GM21576 (cell line): Measurements from ENCODE around the gene SPN.
"Not testable (repeated sequence)": the region's sequence is repeated elsewhere in the genome, so short reads cannot be mapped to it uniquely, and the experiment has no call there.

Experiments used
- ATAC-seq: cut with Tn5 transposase; IDR thresholded peaks from one replicate; pipeline ENCODE4 v1.9.1; 2021; ENCODE audit warnings: mild to moderate bottlenecking, moderate library complexity; ENCODE audit not compliant: unreplicated experiment

SPN gene

DNA sequence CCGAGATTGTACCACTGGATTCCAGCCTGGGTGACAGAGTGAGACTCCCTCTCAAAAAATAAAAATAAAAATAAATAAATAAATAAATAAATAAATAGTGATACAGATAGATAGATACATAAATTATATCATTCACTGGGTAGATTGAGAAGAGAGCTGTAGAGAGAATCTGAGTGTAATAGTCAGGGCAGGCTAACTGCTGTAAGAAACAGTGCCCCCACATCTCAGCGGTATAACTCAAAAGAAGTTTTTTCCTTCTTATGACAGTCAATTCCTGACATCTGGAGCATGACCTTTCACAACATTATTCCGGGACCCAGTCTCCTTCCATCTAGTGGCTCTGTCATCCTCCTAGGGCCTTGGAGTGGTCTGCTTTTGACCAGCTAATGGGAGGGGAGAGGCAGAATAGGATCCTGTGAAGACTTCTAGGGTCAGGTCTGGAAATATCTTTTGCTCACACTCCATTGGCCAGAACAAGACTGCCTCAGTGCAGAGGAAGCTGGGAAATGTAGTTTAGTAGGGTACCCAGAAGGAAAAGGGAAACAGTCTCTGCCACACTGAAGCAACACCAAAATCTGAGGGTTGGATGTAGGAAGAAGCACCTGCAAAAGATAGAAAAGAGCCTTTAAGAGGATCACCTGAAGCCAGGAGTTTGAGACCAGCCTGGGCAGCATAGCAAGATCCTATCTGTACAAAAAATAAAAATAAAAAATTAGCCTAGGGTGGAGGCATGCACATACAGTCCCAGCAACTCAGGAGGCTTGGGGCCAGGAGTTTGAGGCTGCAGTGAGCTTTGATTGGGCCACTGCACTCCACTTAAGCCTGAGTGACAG, 13.0 kb downstream of the SPN start:
- no peak for ATAC-seq

DNA sequence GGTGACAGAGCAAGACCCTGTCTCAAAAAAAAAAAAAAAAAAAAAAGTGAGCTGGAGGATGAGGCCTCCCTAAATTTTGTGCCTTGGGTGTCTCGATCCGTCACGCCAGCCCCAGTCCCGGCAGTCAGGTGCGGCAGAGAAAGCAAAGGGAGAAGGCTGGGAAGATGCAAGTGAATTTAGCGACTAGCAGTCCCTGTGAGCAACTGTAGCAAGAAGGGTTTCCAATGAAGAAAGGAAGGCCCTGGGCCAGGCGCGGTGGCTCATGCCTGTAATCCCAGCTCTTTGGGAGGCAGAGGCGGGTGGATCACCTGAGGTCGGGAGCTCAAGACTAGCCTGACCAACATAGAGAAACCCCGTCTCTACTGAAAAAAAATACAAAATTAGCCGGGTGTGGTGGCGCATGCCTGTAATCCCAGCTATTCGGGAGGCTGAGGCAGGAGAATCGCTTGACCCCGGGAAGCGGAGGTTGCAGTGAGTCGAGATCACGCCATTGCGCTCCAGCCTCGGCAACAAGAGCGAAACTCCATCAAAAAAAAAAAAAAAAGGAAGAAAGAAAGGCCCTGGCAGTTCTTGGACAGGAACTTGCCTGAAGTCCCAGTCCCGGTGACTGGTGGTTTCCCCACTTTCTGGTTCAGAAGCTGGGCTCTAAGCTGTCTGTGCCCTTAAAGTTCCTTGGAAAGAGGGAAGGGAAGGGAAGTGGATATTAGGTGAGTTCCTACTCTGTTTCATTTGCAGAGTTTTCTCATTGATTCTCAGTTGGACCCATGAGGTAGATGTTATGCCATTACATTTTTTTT, 14.1 kb downstream of the SPN start:
- no peak for ATAC-seq

DNA sequence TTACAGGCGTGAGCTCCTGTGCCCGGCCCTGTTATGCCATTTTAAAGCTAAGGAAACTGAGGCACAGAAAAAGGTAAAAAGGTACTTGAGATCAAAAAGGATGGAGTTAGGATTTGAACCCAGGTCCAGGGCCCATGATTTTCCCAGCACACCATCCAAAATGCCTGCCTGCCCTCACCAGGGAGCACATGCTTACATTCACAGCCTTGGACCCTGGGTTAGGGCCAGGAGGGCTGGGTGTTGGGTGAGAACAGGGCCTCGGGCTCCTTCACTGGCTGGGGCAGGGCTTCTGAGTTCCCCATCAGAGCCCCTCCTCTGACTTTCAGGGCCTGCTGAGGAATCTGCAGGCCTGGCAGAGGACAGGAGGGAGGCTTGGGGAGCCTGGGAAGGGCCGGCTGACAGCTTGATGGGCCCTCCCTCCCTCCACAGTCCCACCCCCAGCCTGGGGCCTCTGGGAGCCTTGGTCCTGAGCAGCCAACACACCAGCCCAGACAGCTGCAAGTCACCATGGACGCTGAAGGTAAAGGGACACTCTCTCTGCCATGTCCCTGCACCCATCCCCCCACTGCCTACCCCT, 15.7 kb downstream of the SPN start, which contains the start of gene QPRT:
QPRT (plus strand) TSS at position 490 of the 577 bp plus-strand sequence; CDS start at position 508, 18 bp downstream.
- ATAC-seq = no peak

DNA sequence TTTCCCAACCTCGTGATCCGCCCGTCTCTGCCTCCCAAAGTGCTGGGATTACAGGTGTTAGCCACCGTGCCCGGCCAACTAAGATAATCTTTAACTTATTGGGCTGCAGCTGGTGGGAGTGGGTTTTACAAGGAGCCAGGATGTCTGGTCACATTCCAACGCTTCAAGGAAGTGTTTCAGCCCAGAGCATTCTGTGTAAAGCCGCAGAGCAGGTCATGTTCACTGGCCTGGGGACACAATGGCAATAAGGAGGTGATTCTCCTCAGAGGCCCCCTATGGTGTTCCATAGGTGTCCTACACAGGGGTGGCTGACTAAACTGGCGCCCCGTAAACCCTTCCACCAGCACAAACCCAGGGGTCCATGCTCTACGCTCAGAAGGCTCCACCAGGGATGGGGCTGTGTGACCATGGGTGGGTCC, 17.1 kb downstream of the SPN start:
- no peak for ATAC-seq

DNA sequence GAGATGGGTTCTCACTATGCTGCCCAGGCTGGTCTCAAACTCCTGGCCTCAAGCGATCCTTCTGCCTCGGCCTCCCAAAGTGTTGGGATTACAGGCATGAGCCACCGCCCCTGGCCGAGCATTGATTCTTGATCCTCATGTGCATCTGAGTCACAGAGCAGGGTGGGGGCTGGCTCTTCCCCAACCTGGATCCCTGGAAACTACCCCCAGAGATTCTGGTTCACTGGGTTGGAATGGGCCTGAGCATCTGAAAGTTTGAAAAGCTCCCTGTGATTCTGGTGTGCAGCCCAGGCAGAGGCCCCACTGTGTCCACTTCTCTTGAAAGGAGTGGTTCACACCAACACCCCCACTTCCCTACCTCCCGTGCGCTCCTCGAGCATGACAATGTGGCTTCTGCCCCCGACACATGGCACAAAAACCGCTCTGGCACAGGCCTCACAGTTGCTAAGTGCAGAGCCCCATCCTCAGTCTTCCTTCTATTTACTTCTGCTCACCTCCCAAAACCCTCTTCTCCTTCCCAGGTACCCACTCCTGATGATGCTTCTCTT, 20.6 kb downstream of the SPN start:
- ATAC-seq = no peak

DNA sequence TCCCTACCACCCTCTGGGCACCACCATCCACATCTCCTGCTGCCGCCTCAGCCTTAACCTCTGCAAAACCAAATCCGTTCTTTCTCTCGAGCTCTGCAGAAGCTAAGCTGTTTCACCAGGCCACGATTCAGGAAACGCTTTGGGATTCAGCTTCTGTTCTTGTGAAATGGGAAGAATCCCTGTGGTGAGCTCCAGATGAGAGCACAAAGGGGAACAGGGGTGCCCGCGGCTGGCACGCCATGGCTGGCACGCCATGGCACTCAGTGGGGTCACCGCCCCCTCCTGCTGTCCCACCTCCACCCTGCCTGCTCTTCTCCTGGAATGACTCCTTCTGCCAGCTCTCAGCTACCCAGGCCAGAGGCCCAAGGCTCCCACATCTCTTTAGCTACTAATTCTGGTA, 21.6 kb downstream of the SPN start:
- no peak for ATAC-seq

DNA sequence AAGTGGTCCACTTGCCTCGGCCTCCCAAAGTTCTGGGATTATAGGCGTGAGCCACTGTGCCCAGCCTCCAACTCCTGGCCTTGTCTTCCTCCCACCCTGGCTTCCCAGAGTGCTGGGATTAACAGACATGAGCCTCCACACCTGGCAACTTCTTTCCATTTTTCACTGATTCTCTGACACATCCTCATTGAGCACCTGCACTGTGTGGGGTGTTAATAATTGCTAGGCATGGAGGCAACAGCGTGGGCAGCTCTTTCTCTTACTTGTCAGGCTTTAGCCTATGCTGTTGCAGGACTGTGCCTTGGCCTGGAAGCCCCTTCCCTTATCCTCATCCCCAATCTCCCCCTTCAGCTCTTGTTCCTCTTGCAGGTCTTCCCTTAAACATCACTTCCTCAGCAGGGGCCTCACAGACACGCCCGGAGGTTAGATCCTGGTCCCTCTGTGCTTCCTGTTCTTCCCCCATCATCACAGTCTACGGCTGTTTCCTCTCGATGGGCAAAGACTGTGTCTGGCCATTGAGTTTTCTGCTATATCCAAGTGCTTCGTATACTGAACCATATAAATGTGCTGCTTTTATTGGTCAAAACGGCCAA, 23.8 kb downstream of the SPN start:
- no peak for ATAC-seq

DNA sequence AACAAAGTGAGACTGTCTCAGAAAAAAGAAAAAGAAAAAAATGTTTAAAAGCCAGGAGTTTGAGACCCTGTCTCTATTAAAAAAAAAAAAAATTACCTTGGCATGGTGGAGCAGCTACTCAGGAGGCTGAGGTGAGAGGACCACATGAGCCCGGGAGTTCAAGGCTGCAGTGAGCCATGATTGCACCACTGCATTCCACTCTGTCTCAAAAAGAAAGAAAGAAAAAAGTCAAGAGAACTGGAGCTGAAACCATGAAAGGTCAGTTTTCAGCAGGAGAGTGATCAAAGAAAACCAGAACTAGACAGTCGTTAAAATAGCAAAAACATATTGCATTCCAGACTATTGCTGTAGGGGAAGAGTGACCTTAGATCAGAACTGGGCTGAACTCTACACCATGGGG, 24.7 kb downstream of the SPN start:
- ATAC-seq = no peak

DNA sequence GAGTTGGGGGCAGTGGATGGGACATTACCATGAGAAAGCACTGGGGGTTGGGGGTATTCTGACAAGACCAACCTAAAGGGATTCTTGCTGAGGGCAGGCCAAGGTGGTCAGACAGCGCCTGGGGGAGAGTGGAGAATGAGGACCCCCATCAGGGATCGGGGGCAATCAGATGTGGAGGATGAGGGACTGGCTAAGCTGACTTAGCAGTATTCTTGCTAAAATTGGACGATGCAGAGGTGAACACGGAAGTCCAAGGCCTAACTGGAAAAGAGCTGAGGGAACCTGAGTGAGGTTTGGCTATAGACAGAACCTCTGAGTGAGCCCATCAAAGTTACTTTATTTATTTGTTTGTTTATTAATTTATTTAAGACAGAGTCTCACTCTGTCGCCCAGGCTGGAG, 25.1 kb downstream of the SPN start:
- no peak for ATAC-seq

DNA sequence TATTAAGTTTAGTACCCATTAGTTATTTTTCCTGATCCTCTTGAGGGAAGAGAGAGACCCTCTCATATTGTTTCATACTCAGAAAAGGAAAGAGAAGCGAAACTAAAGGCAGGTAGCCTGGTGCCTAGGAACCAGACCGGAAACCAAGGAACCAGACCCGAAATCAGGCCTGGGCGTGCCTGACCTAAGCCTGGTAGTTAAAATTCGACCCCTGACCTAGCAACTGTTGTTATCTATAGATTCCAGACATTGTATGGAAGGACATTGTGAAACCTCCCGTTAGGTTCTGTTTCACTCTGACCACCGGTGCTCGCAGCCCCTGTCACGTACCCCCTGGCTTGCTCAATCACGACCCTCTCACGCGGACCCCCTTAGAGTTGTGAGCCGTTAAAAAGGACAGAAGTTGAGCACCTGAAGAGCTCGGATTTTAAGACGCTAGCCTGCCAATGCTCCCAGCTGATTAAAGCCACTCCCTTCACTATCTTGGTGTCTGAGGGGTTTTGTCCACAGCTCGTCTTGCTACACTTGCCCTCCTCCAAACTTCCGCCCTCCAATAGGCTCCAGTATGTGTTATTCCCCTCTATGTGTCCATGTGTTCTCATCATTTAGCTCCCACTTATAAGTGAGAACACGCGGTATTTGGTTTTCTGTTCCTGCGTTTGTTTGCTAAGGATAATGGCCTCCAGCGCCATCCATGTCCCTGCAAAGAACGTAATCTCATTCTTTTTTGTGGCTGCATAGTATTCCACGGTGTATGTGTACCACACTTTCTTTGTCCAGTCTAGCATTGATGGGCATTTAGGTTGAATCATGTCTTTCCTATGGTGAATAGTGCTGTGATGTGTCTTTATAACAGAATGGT, 26.7 kb downstream of the SPN start:
- ATAC-seq = not testable (repeated sequence)

DNA sequence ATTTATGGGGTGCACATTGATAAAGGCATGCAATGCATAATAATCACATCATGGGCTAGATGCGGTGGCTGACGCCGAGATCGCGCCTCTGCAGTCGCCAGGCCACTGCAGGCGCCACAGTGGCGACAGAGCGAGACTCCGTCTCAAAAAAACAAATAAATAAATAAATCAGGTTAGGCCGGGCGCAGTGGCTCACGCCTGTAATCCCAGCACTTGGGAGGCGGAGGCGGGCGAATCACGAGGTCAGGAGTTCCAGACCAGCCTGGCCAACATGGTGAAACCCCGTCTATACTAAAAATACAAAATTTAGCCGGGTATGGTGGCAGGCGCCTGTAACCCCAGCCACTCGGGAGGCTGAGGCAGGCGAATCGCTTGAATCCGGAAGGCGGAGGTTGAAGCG, 29.6 kb downstream of the SPN start:
- ATAC-seq = not testable (repeated sequence)

DNA sequence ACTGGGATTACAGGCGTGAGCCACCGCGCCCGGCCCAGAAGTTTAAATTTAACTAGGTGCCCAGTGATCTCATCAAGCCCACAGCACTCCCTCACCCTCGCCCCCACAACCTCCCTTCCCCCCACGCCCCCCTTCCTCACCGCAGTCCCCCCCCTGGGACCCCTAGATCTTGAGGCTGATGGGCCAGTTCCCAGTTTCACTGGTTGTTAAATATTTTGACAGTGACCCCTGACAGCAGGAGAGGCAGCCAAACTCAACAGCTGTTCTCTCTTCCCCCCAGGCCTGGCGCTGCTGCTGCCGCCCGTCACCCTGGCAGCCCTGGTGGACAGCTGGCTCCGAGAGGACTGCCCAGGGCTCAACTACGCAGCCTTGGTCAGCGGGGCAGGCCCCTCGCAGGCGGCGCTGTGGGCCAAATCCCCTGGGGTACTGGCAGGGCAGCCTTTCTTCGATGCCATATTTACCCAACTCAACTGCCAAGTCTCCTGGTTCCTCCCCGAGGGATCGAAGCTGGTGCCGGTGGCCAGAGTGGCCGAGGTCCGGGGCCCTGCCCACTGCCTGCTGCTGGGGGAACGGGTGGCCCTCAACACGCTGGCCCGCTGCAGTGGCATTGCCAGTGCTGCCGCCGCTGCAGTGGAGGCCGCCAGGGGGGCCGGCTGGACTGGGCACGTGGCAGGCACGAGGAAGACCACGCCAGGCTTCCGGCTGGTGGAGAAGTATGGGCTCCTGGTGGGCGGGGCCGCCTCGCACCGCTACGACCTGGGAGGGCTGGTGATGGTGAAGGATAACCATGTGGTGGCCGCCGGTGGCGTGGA, 31.5 kb downstream of the SPN start:
- ATAC-seq = no peak

DNA sequence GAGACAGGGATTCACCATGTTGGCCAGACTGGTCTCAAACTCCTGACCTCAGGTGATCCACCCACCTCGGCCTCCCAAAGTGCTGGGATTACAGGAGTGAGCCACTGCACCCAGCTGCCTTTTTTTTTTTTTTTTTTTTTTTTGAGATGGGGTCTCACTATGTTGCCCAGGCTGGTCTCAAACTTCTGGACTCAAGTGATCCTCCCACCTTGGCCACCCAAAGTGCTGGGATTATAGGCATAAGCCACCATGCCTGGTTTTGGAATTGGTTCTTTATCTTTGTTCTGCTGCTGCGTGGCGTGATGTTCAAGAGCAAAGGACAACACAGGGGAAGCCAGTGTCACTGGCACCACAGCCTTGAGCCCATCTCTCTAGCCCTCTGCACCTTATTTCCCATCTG, 32.6 kb downstream of the SPN start:
- ATAC-seq = not testable (repeated sequence)

DNA sequence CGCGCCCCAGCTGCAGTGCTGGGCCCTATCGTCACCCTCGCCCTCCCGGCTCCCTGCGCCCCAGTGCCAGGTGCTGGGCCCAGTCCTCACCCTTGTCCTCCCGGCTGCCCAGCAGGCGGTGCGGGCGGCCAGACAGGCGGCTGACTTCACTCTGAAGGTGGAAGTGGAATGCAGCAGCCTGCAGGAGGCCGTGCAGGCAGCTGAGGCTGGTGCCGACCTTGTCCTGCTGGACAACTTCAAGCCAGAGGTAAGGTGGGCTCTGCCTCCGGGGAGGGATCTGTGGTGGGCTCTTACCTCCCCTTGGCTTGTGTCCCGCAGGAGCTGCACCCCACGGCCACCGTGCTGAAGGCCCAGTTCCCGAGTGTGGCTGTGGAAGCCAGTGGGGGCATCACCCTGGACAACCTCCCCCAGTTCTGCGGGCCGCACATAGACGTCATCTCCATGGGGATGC, 33.9 kb downstream of the SPN start:
- ATAC-seq = no peak

DNA sequence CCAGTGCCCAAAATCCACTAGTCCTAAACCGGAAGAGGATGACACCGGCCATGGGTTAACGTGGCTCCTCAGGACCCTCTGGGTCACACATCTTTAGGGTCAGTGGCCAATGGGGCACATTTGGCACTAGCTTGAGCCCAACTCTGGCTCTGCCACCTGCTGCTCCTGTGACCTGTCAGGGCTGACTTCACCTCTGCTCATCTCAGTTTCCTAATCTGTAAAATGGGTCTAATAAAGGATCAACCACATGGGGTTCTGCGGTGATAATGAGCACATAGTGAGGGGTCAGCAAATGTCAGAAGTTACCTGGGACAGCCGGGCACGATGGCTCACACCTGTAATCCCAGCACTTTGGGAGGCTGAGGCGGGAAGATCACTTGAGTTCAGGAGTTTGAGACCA, 34.3 kb downstream of the SPN start:
- ATAC-seq = no peak

DNA sequence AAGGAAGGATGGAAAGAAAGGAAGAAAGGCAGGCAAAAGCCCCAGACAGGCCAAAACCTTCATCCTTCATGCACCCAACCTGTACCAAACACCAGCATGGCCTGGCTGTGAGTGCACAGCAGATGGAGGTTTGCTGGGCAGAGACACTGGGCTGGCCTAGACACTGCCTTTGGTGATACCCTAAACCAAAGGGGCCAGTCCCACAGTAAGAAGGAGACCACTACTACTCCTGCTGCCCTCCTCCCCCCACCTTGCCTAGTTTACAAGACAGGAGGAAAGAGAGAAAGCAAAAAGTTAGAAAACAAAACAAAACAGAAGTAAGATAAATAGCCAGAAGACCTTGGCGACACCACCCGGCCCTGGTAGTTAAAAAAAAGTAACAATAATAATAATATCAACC, 35.0 kb downstream of the SPN start:
- no peak for ATAC-seq

DNA sequence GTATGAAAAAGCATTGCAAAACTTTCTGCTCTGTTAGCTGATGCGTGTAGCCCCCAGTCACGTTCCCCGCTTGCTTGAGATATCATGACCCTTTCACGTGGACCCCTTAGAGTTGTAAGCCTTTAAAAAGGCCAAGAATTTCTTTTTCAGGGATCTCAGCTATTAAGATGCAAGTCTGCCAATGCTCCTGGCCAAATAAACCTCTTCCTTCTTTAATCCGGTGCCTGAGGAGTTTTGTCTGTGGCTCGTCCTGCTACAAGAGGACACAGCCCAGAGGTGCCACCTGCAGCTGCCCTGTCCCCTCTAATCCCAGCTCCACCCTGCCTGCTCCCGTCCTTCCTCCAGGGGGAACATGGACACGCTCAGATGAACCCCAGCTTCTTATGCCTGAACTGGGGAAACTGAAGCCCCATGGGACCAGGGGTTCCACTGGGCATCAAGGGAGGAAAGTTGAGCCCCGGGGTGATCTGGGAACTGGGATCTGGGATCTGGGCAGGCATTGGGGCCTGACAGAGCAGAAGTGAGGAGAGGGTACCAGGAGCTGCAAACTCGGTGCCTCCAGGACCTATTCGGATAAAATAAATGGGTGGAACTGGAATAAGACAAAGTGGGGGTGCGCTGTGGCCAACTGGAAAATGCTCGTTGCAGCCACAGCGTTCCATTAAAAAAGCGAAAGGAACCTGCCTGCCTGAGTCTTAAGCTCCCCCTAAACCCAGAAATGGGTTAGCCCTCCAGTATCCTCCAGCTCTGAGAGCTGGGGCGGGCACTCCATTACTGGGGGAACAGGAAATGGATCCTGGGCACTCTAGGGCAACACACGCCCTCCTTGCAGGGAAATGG, 35.7 kb downstream of the SPN start:
- no peak for ATAC-seq
